Activated gamma-delta T cell treated with Interleukin-2 at 50 U/mL for 16 hours (primary cell): Measurements from ENCODE around the gene CEMP1.
"Not testable (repeated sequence)": the region's sequence is repeated elsewhere in the genome, so short reads cannot be mapped to it uniquely, and the experiment has no call there.

Experiments used
- DNase-seq: peaks from one replicate; pipeline ENCODE4 v3.0.0-alpha.2; 2020

The CEMP1 gene, protein sequence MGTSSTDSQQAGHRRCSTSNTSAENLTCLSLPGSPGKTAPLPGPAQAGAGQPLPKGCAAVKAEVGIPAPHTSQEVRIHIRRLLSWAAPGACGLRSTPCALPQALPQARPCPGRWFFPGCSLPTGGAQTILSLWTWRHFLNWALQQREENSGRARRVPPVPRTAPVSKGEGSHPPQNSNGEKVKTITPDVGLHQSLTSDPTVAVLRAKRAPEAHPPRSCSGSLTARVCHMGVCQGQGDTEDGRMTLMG

DNA sequence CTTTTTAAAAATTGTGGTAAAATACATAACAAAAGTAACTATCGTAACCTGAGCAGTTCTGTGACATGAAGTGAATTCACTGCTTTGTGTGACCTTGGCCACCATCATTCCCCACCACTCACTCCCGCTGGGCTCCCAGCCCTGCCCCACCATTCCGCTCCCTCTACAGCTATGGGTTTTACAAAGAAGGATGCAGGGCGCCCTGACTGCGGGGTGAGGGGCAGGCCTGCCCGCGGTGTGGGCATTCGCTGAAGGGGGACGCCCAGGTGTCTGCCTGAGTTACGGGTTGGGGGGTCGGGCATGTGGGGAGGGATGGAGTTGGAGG lies at the start of gene CEMP1:
Gene CEMP1 (minus strand): TSS at position 38 of the 325 bp plus-strand sequence. CDS start 335 bp downstream, outside the sequence.
- no peak for DNase-seq

DNA sequence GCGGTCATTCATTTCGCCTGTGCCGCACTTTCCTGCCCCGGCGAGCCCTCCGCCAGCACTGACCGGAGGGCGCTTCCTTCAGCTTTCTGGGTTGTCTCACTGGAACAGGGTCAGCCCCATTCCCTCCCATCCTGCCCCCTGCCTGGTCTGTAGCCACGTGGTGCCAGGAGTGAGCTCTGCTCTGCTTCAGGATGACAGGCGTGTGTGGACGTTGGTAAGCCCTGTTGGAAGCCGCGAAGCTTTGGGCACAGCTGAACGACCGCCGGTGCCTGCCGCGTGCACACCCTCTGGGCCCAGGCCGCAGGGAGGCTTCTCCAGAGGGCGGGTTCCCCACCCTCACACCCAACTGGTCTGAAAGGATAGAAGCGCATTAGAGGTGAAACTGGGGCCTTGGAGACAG lies 49.6 kb upstream of the CEMP1 start:
- not testable (repeated sequence) for DNase-seq

- not testable (repeated sequence) for DNase-seq
Observed at GRCh38 chr16:2580143-2580542, 48.9 kb upstream of the CEMP1 start.

- not testable (repeated sequence) for DNase-seq
Observed at GRCh38 chr16:2578905-2579304, 47.7 kb upstream of the CEMP1 start.

DNA sequence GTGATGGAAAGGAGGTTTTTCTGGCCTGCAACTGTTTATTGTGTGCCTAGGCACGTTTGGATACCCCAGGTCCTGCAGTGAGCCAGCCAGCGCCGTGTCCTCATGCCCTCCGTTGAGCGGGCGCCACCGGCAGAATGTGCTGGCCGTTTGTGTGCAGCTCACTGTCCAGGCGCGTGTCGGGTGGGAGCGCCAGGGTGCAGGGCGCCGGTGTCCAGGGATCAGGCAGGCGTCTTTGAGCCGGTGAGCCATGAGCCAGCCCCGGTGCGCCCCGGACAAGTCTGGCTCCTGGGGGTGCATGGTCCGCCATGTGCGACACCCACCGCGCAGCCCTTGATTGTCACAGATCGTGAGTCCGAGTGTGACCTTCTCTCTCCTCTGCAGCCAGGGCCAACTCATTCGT lies 45.8 kb upstream of the CEMP1 start:
- not testable (repeated sequence) for DNase-seq

GRCh38 chr16:2575839-2576238 lies 44.6 kb upstream of the CEMP1 start:
- DNase-seq = not testable (repeated sequence)

GRCh38 chr16:2572704-2573103 lies 41.5 kb upstream of the CEMP1 start:
- not testable (repeated sequence) for DNase-seq

- DNase-seq = not testable (repeated sequence)
Observed at GRCh38 chr16:2568573-2568972, 37.4 kb upstream of the CEMP1 start.

GRCh38 chr16:2567506-2567905 lies 36.3 kb upstream of the CEMP1 start:
- not testable (repeated sequence) for DNase-seq

DNA sequence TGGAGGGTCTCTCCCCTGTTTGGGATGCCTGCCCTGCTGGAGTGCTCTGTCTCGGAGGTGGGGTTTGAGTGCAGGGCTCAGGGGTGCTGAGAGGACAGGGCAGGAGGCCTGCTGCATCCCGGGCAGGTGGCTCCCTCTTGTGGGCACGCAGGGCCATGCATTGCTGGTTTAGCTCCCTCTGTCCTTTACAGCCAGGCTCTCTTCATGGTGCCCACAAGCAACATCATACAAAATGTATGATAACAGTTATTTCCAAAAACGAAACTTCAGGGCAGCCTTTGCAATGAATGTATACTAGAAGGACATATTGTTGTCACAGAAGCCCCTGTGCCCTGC lies 29.6 kb upstream of the CEMP1 start:
- DNase-seq = peak; percentile 55

GRCh38 chr16:2560131-2560797 lies 29.1 kb upstream of the CEMP1 start:
- not testable (repeated sequence) for DNase-seq

DNA sequence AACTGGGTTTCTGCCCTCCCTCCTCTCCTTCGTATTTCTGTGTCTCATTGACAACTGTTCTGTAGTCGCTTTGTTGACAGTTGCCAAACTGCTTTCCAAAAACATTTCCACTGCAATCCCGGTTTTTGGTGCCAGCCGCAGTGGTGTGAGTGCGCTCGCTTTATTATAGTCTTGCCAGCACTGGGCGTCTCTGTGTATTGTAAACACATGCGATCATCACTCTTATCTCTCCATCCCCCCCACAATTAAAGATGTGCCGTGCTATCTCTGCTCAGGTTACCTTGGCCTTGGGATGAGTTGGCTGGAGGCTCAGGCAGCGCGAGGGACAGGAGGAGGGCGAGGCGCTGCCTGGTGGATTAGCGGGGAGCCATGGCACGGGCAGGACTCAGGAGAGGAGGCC lies 25.9 kb upstream of the CEMP1 start:
- not testable (repeated sequence) for DNase-seq

- not testable (repeated sequence) for DNase-seq
Observed at GRCh38 chr16:2554709-2555425, 23.7 kb upstream of the CEMP1 start.

GRCh38 chr16:2551420-2551889 lies 20.2 kb upstream of the CEMP1 start:
- DNase-seq = not testable (repeated sequence)

DNA sequence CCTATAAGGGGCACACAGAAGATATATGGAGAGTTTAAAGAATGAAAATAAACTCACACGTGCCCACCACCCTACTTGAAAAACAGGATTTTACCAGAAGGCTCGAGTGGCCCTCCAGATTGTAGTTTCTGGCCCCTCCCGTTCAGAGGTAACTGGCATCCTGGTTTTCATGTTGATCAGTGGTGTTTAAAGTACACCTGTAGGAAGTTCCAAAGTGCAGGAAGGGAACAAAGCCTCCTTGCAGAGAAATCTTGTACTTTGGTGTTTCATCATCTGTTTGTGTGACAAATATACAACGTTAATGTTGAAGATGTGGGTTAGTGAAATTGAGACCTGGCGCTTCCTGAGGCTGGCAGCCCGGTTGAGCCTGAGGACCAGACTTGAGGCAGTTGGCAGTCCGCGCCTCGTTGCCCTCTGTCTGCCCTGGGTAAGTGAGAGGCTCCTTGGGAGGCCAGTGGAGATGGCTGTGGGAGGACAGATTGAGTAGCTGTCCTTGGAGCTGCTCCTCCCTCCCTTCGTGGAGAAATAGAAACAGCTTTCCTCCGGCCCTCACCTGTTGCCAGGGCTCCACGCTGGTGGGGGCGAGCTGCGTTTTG lies 19.2 kb upstream of the CEMP1 start:
- not testable (repeated sequence) for DNase-seq

DNA sequence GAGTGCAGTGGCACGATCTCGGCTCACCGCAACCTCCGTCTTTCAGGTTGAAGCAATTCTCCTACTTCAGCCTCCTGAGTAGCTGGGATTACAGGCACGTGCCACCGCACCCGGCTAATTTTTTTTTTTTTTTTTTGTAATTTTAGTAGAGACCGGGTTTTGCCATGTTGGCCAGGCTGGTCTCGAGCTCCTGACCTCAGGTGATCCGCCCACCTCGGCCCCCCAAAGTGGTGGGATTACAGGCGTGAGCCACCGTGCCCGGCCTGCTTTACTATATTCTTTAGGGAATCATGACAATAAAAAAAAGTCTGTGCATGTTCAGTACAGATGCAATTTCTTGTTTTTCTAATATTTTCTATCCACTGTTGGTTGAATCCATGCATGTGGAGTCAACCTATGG lies 12.6 kb upstream of the CEMP1 start:
- DNase-seq = not testable (repeated sequence)

GRCh38 chr16:2541409-2541808 lies 10.2 kb upstream of the CEMP1 start:
- DNase-seq = not testable (repeated sequence)

- not testable (repeated sequence) for DNase-seq
Observed at GRCh38 chr16:2540912-2541311, 9.7 kb upstream of the CEMP1 start.

- not testable (repeated sequence) for DNase-seq
Observed at GRCh38 chr16:2539845-2540458, 8.7 kb upstream of the CEMP1 start.

DNA sequence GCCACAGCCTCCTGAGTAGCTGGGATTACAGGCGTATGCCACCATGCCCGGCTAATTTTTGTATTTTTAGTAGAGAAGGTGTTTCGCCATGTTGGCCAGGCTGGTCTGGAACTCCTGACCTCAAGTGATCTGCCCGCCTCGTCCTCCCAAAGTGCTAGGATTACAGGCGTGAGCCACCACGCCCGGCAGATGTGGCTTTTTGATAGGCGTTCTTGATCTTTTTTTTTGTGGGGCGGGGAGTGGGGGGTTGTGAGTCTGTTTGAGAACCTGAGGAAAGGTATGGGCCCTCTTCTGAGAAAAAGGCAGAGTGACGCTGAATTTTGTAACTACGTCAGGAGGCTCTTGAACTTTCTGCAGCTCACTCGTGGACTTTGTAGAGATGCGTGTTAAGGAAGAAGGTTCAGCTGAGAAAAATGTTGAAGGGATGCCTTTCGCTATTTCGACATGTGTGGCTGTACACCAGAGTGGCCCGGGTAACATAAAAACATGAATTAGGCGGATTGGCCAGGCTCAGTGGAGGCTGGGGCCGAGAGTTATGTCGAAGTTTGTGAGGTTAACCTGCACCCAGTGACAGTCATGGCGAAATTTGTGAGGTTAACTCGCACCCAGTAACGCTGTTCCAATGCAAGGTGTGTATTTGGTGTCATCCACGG lies 8.1 kb upstream of the CEMP1 start:
- DNase-seq = not testable (repeated sequence)

- peak; percentile 91 for DNase-seq
Observed at GRCh38 chr16:2537451-2538379, 6.5 kb upstream of the CEMP1 start, which contains the start of gene PDPK1. Gene PDPK1 (plus strand): TSS chr16:2538021. CDS start chr16:2538113, 92 bp downstream.
